Measurements from ENCODE around the gene RAI1. TPM values are rescaled to one million over a fixed set of nuclear protein-coding genes. Genes with fewer than 3 reads are reported as not detected.
"Not testable (repeated sequence)": the region's sequence is repeated elsewhere in the genome, so short reads cannot be mapped to it uniquely, and the experiment has no call there.

The RAI1 gene
- total RNA-seq, 4 donors from 2014 or later = 19.4 to 38.2 (median 35.3) TPM

DNA sequence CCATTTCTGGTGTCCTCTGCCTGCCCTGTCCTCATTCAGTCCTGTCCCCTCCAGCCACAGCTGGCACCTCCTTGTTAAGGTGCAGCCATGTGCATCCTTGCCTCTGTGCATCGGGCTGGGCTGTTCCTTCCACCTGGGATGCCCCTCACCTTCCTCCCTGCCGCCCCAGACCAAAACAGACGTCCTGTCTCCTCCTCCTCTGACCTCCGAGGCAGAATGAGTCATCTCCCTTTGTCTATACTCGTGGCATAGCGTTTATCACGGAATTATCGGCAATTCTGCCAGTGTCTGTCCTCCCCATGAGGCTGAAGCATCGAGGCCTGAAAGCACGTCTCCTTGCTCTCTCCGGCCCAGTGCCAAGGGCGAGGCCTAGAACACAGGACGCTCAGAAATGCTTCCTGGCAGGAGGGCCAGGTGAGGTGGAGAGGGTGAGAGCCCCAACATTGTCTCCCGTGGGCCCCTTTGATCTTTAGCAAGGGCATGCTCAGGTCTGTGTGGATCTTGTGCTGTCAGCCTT lies 4.6 kb downstream of the RAI1 start:
- TF ChIP-seq POLR2A (IDR thresholded peaks at IDR 0.05) = no peak
- TF ChIP-seq, protein P1, sequence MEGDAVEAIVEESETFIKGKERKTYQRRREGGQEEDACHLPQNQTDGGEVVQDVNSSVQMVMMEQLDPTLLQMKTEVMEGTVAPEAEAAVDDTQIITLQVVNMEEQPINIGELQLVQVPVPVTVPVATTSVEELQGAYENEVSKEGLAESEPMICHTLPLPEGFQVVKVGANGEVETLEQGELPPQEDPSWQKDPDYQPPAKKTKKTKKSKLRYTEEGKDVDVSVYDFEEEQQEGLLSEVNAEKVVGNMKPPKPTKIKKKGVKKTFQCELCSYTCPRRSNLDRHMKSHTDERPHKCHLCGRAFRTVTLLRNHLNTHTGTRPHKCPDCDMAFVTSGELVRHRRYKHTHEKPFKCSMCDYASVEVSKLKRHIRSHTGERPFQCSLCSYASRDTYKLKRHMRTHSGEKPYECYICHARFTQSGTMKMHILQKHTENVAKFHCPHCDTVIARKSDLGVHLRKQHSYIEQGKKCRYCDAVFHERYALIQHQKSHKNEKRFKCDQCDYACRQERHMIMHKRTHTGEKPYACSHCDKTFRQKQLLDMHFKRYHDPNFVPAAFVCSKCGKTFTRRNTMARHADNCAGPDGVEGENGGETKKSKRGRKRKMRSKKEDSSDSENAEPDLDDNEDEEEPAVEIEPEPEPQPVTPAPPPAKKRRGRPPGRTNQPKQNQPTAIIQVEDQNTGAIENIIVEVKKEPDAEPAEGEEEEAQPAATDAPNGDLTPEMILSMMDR (IDR thresholded peaks at IDR 0.05) = no peak
- intact Hi-C loops (cut with DNase I; ENCODE audit: low total_unique reads) = loop anchor here (10.0 kb wide), 1 partner anchor 109 kb away; no protein-coding TSS in a partner anchor
- WGBS, 2 donors = 16% methylated on average over 6 to 14 of the region's 14 CpGs
- no peak overlapping the region for H3K4me3 ChIP-seq (ENCODE audit: low read depth, poor library complexity, severe bottlenecking)
- DNase-seq (ENCODE audit: low spot score in 2 of 2) = peak in 1 of 2 donors; percentile 47

DNA sequence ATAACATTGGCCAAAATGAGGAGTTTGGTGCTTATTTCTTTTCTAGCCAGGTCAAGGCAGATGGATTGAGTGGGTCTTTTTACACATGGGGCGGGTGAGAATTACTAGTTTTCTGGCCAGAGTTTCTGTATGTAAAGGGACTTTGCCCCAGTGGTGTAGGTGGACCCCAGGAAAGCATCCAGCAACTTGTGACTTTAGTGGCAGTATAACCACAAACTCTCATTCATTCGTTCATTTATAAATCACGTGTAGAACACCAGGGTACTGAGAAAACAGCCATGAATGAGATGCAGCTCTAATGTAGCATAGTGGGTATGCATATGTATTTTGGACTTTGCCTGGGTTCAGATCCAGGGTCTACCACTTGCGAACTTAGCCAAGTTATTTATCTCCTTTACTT lies 8.1 kb downstream of the RAI1 start:
- no peak for DNase-seq (ENCODE audit: low spot score in 2 of 2)
- H3K4me3 ChIP-seq (ENCODE audit: low read depth, poor library complexity, severe bottlenecking) = no peak overlapping the region
- WGBS, 2 donors = 85 to 89% methylated on average over 4 of the region's 4 CpGs
- TF ChIP-seq, protein P1 (IDR thresholded peaks at IDR 0.05) = no peak
- TF ChIP-seq POLR2A (IDR thresholded peaks at IDR 0.05) = no peak
- intact Hi-C loops (cut with DNase I; ENCODE audit: low total_unique reads) = loop anchor here (10.0 kb wide), 1 partner anchor 105 kb away; no protein-coding TSS in a partner anchor

DNA sequence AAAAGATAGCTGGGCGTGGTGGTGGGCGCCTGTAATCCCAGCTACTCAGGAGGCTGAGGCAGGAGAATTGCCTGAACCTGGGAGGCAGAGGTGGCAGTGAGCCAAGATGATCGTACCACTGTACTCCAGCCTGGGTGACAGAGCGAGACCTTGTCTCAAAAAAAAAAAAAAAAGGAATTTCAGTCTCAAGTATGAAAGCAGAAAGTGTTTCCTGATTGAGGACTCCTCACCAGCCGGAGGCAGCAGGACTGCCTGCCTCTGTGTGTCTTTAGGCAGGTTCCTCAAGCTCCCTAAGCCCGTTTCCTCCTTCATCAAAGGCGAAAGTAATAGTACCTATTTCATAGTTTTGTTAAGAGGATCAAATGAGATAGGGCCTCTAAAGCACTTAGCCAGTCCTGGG lies 9.0 kb downstream of the RAI1 start:
- H3K4me3 ChIP-seq (ENCODE audit: low read depth, poor library complexity, severe bottlenecking); DNase-seq (ENCODE audit: low spot score in 2 of 2); intact Hi-C loops (cut with DNase I; ENCODE audit: low total_unique reads): not testable (repeated sequence)
- 71 to 86% methylated on average over 7 of the region's 7 CpGs for WGBS, 2 donors

DNA sequence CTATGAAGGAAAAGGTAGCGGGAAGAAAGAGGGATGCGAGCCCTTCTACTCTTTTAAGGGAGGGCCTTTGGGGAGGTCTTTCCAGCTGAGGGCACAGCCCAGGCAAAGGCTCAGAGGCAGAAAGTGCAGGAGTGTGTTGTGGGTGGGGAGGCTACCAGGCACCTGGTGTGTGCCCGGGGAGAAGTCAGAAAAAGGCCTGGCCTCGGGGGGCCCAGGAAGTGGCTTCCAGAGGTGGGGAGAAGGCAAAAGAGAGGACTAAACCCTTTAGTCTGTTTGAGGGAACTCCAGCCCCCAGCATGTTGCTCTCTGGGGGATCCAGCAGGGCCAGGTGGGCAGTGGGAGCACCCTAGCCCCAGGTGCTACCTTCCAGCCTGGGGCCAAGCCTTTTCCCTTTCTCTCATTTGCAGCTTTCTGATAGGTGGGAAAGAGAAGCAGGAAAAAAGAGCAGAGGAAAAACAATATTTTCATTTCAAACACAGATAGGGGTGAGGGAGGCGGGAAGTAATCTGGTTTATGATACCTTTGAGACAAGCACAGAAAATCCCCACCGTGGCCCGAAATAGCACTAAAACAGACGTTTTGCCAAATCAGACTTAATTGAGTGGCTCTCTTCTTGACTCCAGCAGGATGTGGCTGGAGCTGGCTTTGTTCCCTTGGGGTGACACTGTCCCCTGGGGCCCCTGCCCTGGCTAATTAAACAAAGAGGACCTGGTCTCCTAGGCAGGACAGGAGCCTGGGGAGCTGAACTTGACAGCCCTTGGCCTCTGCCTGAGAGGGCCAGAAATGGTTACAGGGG lies 10.4 kb downstream of the RAI1 start:
- DNase-seq (ENCODE audit: low spot score in 2 of 2) = no peak
- intact Hi-C loops (cut with DNase I; ENCODE audit: low total_unique reads) = no loop called here
- WGBS, 2 donors = 56 to 58% methylated on average over 8 of the region's 8 CpGs
- TF ChIP-seq, protein P1 (IDR thresholded peaks at IDR 0.05) = no peak
- TF ChIP-seq POLR2A (IDR thresholded peaks at IDR 0.05) = no peak
- H3K4me3 ChIP-seq (ENCODE audit: low read depth, poor library complexity, severe bottlenecking) = no peak overlapping the region

DNA sequence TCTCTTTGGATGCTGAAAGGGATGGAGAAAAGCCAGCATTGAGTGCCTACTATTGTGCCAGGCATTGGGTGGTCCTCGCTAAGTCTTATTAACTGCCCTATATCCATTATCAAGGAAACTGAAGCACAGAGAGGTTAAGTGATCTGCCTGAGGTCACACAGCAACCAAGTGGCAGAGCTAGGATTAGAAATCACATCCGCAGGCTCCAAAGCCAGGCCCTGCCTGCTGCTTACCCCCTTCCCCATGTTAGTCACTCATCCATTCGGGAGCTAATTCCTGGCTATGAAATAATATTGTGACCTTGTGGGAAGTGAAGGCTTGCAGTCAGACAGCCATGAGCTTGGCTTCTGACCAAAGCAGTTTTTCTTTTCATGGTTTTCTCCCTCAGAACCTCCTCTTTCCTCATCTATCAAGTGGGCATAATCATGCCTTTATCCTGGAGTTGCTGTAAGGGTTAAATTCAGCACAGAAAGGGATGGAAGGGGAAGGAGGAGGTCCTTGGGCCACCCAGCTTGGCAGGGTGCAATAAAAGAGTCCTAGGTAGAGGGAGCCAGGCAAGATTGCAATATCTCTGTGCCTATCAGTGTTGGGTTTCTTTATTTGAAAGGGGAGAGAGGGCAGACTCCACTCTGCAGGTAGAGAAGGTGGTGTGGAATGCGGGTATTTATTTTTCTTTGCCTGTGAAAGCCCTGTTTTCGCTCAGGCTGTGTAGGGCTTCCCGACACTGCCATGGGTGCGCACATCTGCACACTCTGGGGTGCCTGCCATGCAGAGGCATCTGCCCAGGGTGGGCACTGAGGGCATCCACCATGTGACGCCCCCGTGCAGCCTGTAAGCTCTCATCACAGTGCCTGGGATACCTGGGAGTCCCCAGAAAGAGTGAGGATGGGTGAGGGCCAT lies 11.3 kb downstream of the RAI1 start:
- DNase-seq (ENCODE audit: low spot score in 2 of 2) = no peak
- intact Hi-C loops (cut with DNase I; ENCODE audit: low total_unique reads) = no loop called here
- 70 to 71% methylated on average over 9 of the region's 9 CpGs for WGBS, 2 donors
- TF ChIP-seq, protein P1 (IDR thresholded peaks at IDR 0.05) = no peak
- TF ChIP-seq POLR2A (IDR thresholded peaks at IDR 0.05) = no peak
- no peak overlapping the region for H3K4me3 ChIP-seq (ENCODE audit: low read depth, poor library complexity, severe bottlenecking)

Measured in lower leg skin (tissue), 4 donors.